NCI-H1048 (cell line): Measurements from ENCODE around the gene NEK4.
"Not testable (repeated sequence)": the region's sequence is repeated elsewhere in the genome, so short reads cannot be mapped to it uniquely, and the experiment has no call there.

ENCODE experiments used
- DNase-seq: peaks from one replicate; lab custom pipeline; 2025; lab: John Stamatoyannopoulos, UW

The NEK4 gene

DNA sequence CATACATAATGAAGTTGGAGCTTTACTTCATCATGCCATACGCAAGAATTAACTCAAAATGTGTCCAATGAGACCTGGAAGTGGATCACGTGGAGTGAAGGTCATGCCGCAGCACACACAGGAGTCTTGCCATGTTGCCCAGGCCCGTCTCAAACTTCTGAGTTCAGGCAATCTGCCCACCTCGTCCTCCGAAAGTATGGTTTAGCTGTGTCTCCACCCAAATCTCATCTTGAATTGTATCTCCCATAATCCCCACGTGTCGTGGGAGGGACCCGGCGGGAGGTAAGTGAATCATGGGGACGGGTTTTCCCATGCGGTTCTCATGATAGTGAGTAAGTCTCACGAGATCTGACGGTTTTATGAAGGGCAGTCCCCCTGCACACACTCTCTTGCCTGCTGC is 39.1 kb downstream of the NEK4 start:
- DNase-seq, result no peak

DNA sequence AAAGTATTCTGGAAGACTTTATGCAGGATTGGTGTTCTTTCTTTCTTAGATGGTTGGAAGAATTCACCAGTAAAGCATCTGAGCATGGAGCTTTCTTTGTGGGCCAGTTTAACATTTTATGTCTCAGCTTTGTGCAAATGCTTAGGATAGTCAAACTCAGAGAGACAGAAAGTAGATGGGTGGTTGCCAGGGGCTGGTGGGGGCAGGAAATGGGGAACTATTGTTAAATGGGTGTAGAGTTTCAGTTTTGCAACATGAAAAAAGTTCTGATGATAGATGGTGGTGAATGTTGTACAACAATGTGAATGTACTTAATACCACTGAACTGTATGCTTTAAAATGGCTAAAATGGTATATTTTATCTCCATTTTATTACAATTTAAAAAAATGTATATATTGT is 40.1 kb downstream of the NEK4 start:
- no peak for DNase-seq

DNA sequence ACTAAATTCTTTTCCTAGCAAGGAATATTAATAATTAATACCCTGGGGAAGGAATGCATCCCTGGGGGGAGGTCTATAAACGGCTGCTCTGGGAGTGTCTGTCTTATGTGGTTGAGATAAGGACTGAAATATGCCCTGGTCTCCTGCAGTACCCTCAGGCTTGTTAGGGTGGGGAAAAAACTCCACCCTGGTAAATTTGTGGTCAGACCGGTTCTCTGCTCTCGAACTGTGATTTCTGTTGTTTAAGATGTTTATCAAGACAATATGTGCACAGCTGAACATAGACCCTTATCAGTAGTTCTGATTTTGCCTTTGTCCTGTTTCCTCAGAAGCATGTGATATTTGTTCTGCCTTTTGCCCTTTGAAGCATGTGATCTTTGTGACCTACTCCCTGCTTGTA is 42.0 kb downstream of the NEK4 start:
- not testable (repeated sequence) for DNase-seq

DNA sequence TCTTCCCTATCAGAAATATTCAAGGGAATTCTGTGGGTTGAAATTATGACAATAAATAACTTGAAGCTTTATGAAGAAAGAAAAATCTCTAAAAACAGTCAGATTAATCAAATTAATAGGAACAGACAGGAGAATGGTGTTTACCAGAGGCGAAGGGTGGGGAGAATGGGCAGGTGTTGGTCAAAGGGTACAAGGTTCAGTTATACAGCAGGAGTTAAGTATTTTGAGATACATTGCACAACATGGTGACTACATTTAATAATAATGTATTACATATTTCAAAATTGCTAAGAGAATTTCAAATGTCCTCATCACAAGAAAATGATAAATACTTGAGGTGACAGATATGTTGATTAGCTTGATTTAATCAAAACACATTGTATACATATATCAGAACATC is 46.2 kb downstream of the NEK4 start:
- no peak for DNase-seq

DNA sequence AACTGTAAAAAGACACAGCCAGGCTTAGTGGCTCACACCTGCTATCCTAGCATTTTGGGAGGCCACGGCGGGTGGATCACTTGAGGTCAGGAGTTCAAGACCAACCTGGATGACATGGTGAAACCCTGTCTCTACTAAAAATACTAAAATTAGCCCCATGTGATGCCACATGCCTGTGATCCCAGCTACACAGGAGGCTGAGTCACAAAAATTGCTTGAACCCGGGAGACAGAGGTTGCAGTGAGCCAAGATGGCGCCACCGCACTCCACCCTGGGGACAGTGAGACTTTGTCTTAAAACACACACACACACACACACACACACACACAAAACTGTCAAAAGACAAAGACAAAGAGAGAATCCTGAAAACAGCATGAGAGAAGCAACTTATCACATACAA is 46.8 kb downstream of the NEK4 start:
- no peak for DNase-seq

DNA sequence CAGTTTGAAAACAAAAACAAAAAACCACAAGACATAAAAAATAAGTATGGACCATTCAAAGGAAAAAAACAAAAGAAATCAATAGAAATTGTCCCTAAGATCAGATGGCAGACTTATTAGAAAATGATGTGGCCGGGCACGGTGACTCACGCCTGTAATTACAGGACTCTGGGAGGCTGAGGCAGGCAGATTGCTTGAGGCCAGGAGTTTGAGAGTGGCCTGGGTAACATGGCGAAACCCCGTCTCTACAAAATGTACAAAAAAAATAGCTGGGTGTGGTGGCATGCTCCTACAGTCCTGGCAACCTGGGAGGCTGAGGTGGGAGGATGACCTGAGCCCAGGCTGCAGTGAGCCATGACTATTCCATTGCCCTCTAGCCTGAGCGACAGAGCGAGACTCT is 48.2 kb downstream of the NEK4 start:
- no peak for DNase-seq

DNA sequence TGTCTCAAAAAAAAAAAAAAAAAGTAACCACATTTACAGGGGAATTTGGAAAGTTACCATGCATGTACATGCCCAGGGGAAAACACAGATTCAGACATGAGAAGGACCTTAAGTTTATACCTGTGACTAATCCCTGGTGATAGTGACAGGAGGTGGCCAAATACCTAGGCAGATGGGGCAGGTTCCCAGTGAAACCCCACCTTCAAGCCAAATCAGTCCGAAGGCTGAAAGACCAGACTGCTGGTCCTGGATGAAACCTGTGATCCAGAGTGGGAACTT is 49.1 kb downstream of the NEK4 start:
- no peak for DNase-seq

DNA sequence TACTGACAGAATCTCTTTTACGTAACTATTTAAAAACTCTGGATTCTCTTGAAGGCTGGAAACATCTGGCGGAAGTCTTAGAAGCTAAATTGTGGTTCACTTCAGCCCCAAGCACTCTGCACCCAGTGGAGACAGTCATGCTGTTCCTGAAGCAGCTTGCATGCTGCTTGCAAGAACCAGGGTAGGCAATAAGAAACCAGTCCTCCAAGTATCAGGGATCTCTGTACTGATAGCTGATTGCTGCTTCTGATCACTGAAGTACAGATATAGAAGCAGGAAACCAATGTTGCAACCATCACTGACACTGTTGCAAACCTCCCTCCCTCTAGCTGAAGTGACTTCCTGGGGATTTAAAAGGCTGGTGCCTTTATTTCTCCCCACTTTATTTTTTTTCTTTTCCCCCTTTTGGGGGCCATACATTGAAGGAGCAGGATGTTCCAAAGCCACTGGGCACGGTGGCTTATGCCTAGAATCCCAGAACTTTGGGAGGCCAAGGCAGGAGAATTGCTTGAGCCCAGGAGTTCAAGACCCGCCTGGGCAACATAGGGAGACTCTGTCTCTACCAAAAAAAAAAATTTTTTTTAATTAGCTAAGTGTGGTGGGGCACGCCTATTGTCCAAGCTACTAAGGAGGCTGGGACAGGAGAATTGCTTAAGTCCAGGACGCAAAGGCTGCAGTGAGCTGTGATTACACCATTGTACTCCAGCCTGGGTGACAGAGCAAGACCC is 49.6 kb downstream of the NEK4 start:
- DNase-seq, result no peak

DNA sequence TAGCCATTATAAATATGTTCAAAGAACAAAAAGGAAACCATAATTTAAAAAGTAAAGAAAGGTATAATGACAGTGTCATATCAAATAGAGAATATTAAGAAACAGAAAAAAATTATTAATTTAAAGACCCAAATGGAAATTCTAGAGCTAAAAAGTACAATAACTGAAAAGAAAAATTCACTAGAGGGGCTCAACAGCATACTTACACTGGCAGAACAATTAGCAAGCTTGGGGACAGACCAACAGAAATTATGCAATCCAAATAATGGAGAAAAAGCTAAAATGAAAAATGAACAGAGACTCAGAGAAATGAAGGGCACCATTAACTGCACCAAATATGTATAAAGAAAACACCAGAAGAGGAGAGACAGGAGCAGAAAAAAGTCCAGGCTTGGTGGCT is 51.1 kb downstream of the NEK4 start:
- no peak for DNase-seq

DNA sequence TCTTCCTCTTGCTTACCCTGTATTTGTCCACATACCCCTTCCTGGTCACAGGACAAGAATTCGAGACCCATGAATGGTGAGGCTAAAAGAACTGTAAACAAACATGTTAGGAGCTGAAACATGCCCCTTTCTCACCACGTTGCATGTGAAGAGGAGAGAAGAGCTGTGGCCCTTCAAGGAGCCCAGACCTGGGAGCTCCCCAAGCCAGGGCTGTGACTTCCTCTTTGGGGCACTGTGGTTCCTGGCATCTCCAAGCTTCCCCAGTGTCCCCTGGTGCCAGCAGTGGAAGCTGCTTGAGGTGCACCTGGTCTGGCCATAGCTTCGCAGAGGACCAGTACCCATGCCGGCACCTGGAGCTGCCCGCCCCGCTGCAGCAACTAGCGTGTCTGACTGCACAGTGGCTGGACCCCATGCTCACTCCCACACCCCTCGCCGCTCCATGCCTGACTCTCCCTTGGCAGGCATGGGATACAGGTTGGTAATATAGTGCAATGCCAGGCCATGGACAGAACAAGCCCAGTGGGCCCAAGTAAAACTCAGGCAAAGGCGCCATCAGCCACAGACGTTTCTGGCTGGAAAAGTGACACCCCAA is 54.9 kb downstream of the NEK4 start:
- DNase-seq, result no peak

DNA sequence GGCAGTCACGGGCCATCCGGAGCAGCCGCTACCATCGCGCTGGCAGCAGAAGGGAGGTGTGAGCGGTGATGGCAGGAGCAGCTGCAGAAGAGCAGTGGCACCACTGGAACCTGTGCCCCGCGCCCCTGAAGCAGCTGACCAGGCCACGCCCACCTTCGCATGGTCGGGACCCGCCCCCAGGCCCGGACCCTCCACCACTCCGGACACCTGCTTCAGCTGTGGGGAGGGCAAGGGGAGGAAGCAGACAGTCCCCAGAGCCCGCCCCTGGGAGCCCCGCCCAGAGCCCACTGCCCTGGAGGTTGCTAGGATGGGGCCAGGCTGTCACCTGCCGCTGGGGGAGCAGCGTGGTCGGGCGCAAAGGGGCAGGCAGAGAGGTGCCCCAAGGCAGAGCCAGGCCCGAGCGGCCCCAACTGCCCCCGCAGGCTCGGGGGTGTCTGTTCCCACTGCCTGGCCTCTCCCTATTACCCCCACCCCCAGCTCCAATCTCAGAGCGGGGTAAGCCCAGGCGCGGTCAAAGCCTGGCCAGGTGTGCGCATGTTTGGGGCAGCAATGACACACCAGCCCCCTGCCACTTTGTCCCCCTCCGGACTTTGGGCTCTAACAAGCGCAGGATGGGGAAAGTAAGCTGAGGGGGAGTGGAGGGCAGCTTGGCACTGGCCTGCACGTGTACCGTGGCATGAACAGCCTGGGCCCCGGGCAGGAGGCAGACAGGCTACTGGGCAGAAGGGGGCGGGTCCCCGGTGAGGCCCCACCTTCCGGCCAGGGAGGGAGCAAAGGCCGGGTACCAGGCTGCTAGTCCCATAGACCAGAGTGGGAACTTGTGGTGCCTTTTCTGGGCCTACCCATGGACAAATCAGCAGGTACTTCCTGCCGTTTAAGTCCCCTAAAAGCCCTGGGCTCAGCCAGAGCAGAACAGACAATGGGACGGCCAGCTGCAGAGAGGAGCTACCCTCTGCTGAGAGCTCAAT is 56.1 kb downstream of the NEK4 start:
- no peak for DNase-seq

DNA sequence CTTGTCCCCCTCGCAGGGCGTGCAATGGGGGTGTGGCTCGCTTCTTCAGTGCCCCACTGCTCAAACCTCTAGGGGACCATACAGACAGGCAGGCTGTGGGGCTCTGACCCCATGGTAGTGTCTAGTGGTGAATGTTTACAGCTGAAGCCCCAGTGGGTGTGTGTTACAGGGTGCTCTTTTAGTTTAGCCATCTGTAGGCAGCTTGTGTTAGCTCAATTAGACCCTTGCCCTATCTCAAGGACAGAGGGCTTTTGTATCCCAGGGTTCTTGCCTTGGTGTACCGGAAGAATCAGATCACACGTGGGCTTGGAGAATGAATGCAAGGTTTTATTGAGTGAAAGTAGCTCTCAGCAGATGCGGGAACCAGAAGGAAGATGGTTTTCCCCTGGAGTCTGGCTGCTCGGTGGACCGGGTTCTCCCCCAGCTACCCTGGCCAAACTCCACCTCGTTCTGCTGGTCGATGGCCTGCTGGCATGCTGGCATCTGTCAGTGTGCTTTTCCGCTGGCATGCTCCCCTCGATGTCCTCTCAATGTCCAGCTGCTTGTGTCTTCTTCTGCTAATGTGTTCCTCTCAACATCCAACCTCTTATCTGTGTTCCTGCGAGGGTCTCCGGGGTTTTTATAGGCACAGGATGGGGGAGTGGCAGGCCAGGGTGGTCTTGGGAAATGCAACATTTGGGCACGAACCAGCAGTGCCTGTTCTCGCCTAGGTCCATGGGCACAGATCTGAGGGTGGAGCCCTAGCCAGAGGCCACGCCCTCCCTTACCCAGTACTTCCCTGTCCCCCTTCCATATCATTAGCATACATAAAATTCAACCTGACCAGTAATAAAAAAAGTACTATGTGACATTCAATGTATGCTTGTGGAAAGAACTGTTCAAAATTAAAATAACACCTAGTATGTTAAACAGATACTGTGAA is 58.2 kb downstream of the NEK4 start:
- no peak for DNase-seq

DNA sequence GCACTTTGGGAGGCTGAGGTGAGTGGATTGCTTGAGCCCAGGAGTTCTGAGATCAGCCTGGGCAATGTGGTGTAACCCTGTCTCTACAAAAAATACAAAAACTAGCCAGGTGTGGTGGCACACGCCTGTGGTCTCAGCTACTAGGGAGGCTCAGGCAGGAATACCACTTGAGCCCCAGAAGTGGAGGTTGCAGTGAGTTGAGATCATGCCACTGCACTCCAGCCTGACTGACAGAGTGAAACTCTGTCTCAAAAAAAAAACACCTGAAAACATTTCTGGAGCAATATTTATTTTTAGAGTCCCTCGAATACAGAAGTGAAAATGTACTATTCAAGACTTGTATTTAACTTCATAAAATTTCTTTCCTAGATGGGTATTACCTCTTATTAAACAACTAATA is 60.2 kb downstream of the NEK4 start:
- DNase-seq, result no peak

DNA sequence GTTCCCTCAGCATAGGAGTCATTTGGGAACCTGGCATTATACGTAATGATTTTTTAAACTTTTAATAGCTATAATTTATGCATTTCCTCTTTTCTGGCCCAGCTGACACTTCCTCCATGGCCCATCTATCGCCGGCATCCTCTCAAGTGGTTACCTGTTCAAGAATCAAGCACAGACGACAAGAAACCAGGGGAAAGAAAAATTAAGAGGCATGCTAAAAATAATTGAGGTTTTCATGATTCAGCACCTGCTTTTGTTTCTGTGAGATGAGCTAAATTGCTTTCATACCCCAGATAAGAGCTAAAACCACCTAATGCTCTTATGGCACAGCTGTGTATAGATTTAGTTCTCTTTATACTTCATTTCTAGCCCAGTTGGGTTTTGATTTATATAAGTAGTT is 63.2 kb downstream of the NEK4 start:
- no peak for DNase-seq

DNA sequence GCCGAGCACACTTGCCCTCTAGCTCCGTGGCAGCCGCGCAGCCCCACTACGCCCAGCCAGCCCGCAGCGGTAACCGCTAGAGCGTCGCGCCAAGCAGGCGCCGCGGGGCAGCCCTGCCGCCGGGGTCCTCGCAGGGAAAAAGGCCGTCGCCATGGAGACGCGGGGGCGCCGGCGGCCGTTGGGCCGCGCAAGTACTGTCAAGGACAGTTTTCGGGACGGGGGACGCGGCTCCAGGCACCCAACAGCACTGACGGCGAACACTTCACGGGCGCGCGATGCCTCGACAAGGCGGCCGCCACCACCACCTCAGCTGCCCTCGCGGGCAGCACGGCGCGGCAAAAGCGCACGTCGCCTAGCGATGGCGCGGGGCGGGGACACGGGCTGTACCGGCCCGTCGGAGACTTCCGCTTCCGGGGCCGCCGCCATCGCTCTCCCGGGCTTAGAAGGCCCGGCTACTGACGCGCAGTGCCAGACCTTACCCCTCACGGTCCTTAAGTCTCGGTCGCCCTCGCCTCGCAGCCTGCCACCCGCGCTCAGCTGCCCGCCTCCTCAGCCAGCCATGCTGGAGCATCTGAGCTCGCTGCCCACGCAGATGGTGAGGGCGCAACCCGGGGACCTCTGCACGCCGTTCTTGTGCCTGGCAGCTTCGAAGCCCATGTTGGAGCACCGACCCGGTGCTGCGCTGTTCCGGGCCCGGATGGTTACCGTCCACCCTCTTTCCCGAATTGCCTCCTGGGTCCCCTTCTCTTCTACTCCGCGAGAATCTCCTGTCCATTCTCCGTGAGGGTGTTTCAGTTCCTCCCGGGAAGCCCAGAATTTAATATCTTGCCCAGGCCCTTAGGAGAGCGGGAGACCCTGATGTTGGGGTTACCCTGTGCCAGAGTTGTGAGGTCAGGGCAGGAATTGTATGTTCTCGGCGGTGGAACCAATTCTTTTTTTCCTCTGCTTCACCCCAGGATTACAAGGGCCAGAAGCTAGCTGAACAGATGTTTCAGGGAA is 64.8 kb downstream of the NEK4 start, which contains the start of the genes GLT8D1 and SPCS1:
GLT8D1 (minus strand) TSS at position 104 of the 999 bp plus-strand sequence. CDS start 5,331 bp downstream, outside the sequence.
SPCS1 (plus strand) TSS at position 419 of the 999 bp plus-strand sequence; CDS start at position 560, 141 bp downstream.
- peak; percentile 75 for DNase-seq

DNA sequence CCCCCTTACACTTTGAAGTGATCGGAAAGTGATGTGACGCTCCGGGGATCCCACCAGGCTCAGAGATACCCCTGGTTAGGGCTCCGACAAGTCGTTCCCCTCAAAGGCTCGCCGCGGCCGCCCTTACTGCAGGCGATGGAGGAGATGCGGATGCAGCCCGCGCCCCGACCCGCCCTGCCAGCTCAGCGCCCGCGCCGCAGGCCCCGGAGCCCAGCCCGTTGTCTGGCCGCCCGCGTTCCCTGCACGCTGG is 65.4 kb downstream of the NEK4 start:
- no peak for DNase-seq

DNA sequence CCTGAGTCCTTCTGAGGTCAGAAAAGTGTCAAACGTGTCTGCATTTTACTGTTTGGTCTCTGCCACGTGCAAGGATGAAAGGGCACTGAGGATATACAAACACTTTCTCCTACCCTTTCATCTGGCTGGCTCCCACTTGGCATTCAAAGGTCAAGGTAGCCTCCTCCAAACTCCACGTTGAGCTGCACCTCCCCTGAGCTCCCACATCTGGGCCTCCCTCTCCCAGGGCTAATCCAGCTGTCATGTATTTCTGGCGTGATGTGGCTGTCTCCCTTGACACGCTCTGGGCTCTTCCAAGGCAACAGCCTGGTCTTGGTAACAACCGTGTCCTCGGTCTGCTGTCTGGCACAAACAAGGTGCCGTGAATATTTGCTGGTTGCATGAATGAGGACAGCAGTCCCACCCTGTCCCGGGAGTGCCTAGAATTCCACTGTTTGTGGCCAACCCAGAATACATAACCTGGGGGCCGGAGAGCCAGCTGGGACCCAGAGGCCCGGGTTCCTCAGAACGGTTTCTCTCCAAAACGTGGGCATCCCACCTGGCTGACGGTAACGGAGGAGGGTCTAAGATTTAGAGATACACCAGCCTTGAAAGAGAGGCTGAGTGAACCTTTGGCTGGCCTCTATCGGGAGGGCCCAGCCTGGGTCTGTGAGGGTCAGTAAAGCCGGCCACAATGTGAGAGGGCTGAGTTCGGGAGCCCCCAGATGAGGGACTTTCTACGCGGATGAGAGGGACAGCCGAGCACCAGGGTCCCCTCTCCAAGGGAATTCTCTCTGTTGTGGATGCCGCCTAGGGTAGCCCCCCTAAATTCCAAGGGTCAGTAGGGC is 65.9 kb downstream of the NEK4 start:
- no peak for DNase-seq

DNA sequence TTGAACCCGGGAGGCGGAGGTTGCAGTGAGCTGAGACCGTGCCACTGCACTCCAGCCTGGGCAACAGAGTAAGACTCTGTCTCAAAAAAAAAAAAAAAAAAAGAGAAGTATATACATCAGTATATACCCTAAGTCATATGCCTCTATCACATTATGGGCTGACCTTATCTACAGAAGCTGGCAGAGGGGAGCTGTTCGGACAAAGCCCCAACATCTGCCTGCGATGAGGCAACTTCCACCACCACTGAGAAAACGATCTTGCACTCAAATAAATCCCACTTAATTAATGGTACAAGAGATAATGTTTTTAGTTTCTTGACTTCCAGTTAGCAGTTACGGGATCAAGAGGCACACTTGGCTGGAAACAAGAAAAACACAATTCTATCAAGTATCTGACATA is 67.4 kb downstream of the NEK4 start:
- DNase-seq, result no peak

DNA sequence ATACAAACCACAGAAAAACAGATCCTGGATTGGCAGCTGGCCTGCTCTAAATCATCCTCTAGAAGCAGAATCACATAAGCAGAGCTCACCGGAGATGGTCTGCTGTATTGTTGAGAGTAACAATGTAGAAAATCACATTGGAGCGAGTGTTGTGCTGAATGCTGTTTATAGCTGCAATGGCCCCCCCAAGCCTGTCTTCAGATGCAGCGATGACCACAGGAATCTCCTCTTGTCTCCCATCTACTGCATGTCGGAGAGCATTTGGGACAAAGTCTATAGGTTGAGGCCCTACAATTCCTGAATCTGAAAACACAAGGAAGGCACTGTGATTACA is 73.1 kb downstream of the NEK4 start:
- DNase-seq, result no peak
